HEK293 (cell line): Measurements from ENCODE around the gene RSPH3.

Source experiments
- KLF10 ChIP-seq: fragments of 450-650 bp; IDR thresholded peaks from 2 replicates; pipeline ENCODE4 v1.5.1; 2018; ENCODE audit warnings: missing biosample characterization, mild to moderate bottlenecking, missing genetic modification characterization
- ZBTB20 ChIP-seq: fragments of 450-650 bp; formaldehyde crosslinking; IDR thresholded peaks from 2 replicates; pipeline ENCODE4 v1.5.1; 2016; ENCODE audit warnings: missing biosample characterization, missing genetic modification characterization
- ZBTB8A ChIP-seq: fragments of 450-650 bp; formaldehyde crosslinking; IDR thresholded peaks from 2 replicates; pipeline ENCODE4 v1.5.1; 2016; ENCODE audit warnings: missing biosample characterization, missing genetic modification characterization
- ZNF639 ChIP-seq: fragments of 450-650 bp; formaldehyde crosslinking; IDR thresholded peaks from 2 replicates; pipeline ENCODE4 v1.5.1; 2016; ENCODE audit warnings: missing biosample characterization, missing genetic modification characterization
- ZNF704 ChIP-seq: fragments of 450-650 bp; formaldehyde crosslinking; IDR thresholded peaks from 2 replicates; pipeline ENCODE4 v1.5.1; 2016; ENCODE audit warnings: missing biosample characterization, missing genetic modification characterization
- TF ChIP-seq, protein P1 (sequence below): fragments of 450-650 bp; formaldehyde crosslinking; IDR thresholded peaks from 2 replicates; pipeline ENCODE4 v1.5.1; 2016; ENCODE audit warnings: missing biosample characterization, missing genetic modification characterization

- TF ChIP-seq KLF10 (tag by site-specific recombination) = no peak
- TF ChIP-seq ZNF639 (tag by site-specific recombination) = no peak
- no peak for TF ChIP-seq ZBTB8A (tag by site-specific recombination)
- TF ChIP-seq, protein P1, sequence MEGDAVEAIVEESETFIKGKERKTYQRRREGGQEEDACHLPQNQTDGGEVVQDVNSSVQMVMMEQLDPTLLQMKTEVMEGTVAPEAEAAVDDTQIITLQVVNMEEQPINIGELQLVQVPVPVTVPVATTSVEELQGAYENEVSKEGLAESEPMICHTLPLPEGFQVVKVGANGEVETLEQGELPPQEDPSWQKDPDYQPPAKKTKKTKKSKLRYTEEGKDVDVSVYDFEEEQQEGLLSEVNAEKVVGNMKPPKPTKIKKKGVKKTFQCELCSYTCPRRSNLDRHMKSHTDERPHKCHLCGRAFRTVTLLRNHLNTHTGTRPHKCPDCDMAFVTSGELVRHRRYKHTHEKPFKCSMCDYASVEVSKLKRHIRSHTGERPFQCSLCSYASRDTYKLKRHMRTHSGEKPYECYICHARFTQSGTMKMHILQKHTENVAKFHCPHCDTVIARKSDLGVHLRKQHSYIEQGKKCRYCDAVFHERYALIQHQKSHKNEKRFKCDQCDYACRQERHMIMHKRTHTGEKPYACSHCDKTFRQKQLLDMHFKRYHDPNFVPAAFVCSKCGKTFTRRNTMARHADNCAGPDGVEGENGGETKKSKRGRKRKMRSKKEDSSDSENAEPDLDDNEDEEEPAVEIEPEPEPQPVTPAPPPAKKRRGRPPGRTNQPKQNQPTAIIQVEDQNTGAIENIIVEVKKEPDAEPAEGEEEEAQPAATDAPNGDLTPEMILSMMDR = no peak
- TF ChIP-seq ZNF704 (tag by site-specific recombination) = no peak
- TF ChIP-seq ZBTB20 = no peak
Observed at GRCh38 chr6:158958504-158959386, 41.3 kb downstream of the RSPH3 start.
